Cardiac septum (tissue), 1 donor: ENCODE results near the gene PLCH1. TPM values are rescaled to one million over a fixed set of nuclear protein-coding genes. Genes with fewer than 3 reads are reported as not detected.

ENCODE experiments used
- DNase-seq: peaks from one replicate; pipeline ENCODE4 v3.0.0-alpha.2; 2020; ENCODE audit warnings: low spot score
- intact Hi-C: fragments of 100-400 bp; cut with DNase I; formaldehyde crosslinking; loops from one replicate; pipeline ENCODE4 v1.14.0; 2022
- total RNA-seq: library from RNA; stranded (reverse); fragmentation: NEBNext Ultra II Directional; extraction: Animal tissue kit (Norgen Biotek cat#: 25700); gene quantifications from one replicate; pipeline ENCODE4 v1.2.1, GENCODE V29; 2021
- donor health status: DM: no; HTN: no; CAD: no.

Gene PLCH1
- total RNA-seq, 1 donor from 2014 or later: 0.16 TPM

DNA sequence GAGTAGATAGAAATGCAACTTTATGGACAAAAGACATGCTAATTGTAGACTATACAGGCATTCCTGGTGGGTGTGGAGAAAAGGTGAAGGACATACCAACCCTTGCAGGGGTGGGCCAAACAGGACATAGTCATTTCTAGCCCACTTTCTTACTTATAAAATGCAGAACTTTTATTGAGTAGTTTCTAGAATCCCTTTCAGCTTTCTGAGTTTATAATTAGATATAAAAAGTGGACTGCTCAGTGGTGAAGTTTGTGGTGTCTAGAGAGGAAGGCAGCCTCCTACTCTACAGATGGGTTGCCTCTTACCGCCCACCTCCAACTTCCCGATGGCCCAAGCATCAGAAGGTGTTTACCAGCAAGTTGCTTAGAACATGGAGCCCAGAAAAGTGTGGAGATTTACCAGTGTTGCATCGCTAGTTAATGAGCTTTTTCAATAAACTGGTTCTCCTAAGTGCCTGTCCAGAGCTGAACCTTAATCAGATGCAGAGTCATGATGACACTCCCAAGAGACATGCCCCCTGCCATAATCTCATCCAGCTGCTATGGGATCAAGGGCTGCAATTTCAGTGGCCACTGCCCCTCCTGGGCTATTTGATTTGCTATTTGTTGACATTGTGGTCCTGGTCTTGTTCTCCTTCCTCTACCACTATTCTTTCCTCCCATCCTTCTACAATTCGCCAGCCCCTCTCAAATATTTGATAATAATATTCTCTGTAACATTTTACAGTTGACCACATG is 373.9 kb downstream of the PLCH1 start:
- intact Hi-C loops: no loop called here
- DNase-seq: no peak

- no peak for DNase-seq
- intact Hi-C loops: no loop called here
Observed at GRCh38 chr3:155370198-155370597, 374.7 kb downstream of the PLCH1 start.

GRCh38 chr3:155369735-155370134 is 375.1 kb downstream of the PLCH1 start:
- intact Hi-C loops: no loop called here
- no peak for DNase-seq

- intact Hi-C loops: no loop called here
Observed at GRCh38 chr3:155369244-155369643, 375.6 kb downstream of the PLCH1 start.

DNA sequence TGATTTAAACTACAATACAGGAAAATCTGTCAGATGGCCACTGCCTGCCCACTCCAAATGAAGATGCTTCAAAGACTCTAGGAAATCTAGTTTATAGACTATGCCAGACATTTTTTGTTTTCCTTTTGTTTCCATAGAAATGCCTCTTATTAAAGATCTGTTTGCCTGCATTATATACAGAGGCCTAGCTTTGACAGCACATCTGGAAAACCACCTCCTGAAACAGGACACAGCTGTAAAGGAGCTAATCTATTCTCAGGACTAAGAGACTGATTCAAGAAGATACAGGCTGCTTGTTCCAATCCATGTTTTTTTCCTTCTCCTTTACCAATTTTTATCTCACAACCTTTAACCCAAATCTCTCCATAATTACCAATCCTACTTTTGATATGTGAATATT is 376.1 kb downstream of the PLCH1 start:
- intact Hi-C loops: no loop called here
- no peak for DNase-seq

More at GRCh38 chr3:155369244-155369643, 375.6 kb downstream of the PLCH1 start:
- DNase-seq: no peak

GRCh38 chr3:155367506-155367905 is 377.4 kb downstream of the PLCH1 start:
- intact Hi-C loops: no loop called here
- DNase-seq: no peak

DNA sequence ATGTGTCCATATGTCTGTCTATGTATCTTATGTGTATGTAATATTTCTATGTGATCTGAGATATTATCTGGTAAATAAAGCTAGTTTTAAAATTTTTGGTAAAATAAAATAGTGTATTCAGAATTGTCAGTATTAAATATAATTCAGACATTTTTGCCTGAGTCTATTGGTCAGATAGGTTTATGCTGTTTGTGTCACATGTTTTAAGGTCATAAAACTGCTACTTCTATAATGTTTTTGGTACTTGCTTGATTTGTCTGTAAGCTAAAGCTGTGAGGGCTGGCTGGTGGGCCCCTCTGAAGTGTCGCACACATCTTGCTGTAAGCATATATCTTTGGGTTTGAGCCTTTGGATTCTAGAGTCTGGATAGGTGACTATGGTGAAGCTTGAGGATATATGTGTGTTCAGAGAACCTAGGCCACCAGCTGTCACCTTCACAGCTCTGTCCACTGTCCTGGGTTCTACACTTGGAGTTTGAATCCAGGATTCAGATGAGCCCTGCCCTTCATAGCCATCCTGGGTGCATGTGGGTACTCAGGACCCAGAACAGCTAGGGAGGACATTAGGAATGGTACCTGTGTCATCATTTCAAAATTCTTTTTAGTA is 379.6 kb downstream of the PLCH1 start:
- intact Hi-C loops: no loop called here
- DNase-seq: no peak

DNA sequence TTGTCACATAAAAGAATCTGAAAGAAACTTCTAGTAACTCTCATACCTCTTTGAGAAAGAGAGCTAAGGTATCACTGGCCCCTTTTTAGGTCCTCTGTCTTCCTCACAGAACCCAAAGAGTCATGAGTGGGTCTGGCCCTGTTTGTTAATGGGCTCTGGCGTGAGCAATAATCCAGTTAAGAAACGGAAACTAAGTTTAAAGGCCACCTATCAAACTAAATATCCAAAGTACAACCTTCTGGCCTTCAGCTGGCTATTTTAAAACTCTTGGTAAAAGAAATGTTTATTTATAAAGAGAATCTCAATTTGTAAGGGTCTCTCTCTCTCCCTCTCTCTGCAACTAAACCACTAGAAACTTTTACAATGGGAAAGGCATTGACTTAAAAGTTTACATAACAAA is 380.4 kb downstream of the PLCH1 start:
- no peak for DNase-seq
- intact Hi-C loops: no loop called here

- no peak for DNase-seq
- intact Hi-C loops: no loop called here
Observed at GRCh38 chr3:155363690-155364070, 381.2 kb downstream of the PLCH1 start.

DNA sequence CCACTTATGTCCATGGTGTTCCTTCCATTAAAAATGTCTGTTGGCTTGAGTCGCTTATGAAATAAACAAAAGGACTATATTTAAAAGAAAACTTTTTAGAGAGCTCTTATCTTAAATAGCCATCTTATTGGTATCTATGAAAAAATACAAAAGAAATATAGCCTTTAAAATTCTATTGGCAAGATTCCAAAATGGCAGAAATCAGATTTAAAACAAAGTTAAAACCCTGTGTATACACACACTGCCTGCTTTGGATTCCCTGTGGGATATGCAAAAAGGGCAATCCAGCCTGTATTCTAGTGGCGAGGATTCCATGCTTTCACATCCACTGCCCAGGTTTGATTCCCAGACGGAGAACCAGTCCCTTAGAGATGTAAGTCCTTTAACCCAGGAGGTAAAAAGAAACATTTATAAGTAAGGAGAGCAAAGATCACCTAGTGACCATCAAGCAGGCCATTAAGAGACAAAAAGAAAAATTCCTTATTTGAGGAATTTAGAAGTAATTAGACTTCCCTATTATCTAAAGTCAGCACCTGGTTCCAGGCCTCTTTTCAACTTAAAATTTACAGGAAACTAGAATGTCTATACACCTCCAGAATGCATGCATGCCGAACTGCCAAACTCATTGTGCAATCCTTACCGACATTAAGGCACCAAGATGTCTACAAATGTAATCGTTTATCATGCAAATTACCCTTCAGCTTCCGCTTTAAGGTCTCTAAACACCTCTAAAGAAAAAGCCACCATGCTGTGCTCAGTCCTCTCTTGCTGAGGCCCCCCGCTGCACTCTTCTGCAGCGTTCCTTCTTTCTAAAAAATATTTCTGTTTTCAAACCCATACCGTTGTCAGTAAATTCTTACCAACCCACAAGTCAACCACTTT is 381.8 kb downstream of the PLCH1 start:
- DNase-seq: no peak
- intact Hi-C loops: no loop called here

- intact Hi-C loops: no loop called here
- no peak for DNase-seq
Observed at GRCh38 chr3:155360281-155360680, 384.6 kb downstream of the PLCH1 start.

DNA sequence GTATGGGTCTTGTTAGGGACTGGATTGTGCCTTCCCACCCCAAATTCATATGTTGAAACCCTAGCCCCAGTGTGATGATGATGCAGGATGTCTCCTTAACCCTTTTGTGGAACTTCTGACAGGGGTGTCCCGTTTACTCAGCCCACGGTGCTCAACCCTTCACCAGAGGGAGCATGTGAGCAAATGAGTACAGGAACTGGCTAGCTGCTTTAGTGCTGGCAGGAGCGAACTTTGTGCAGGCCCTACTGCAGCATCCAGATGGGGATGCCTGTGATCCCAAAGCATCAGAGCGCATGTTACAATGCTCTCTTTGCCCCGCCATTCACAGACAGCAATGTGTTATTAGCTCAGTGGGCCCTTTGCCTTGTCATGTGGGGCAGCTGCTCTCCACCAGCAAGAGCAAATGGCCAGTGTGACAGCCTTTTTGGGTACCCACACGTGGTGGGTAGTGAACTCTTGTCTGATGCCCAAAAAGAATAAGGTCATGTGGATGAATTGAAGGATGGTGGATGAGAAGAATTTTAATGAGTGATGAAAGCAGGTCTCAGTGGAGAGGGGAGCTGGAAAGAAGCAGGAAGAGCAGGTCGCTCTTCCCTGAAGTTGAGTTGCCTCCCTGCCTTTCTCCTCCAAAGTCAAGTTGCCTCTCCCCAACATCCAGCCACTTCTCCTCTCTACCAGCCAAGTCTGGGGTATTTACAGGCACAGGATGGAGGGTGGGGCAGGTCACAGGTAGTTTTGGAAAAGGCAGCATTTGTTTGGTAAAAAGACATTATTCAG is 388.1 kb downstream of the PLCH1 start:
- DNase-seq: no peak
- intact Hi-C loops: no loop called here

DNA sequence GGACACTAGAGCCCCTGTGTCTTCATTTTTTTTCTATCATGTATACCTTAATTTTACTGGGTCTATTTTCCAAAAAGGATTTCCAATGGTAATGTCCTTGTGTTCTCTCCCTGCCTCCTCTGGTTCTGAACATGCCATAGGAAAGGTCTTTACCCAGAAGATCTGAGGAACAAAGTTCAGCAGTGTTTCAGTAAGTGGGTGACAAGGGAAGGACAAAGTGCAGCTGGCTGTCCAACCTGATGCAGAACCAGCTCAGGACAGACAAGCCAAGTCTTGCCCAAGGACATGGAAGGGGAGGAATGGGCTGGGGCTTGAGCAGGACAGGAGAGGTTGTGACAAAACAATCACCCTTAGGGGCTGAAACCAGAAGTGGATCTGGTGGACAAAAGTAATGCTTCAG is 390.2 kb downstream of the PLCH1 start:
- no peak for DNase-seq

GRCh38 chr3:155352900-155353490 is 391.9 kb downstream of the PLCH1 start:
- intact Hi-C loops: no loop called here
- no peak for DNase-seq

More for the DNA sequence above, 390.2 kb downstream of the PLCH1 start:
- intact Hi-C loops: loop anchor here (2.0 kb wide), 1 partner anchor 348 kb away; no protein-coding TSS in a partner anchor

- DNase-seq: no peak
- intact Hi-C loops: no loop called here
Observed at GRCh38 chr3:155350571-155350970, 394.3 kb downstream of the PLCH1 start.

- DNase-seq: no peak
- intact Hi-C loops: no loop called here
Observed at GRCh38 chr3:155347901-155348300, 397.0 kb downstream of the PLCH1 start.

DNA sequence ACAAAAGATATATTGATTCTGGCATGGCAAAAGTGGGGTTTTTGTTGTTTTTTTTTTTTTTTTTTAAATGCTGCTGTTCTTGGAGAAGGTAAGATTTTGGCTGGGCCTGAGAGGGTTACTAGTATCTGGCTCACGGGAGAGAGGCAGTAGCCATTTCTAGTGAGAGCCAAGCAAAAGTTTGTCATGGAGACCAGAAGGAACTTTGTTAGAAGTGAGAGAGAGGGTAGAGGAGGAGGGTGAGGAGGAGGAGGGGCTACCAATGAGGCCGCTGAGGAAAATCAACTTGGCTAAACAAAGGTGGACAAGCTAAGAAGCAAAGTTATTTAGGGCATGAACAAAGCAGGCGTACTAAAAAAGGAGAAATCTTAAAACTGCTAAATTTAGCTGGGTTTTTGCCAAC is 402.5 kb downstream of the PLCH1 start:
- intact Hi-C loops: no loop called here
- no peak for DNase-seq

- DNase-seq: no peak
- intact Hi-C loops: no loop called here
Observed at GRCh38 chr3:155339052-155339451, 405.8 kb downstream of the PLCH1 start.

GRCh38 chr3:155335724-155336354 is 409.0 kb downstream of the PLCH1 start:
- intact Hi-C loops: no loop called here
- DNase-seq: no peak
